GM21360 (cell line): ENCODE results near the gene BTD.

Experiments
- ATAC-seq: cut with Tn5 transposase; IDR thresholded peaks from one replicate; pipeline ENCODE4 v1.9.1; 2021; ENCODE audit warnings: mild to moderate bottlenecking, moderate library complexity; ENCODE audit not compliant: unreplicated experiment

BTD gene

DNA sequence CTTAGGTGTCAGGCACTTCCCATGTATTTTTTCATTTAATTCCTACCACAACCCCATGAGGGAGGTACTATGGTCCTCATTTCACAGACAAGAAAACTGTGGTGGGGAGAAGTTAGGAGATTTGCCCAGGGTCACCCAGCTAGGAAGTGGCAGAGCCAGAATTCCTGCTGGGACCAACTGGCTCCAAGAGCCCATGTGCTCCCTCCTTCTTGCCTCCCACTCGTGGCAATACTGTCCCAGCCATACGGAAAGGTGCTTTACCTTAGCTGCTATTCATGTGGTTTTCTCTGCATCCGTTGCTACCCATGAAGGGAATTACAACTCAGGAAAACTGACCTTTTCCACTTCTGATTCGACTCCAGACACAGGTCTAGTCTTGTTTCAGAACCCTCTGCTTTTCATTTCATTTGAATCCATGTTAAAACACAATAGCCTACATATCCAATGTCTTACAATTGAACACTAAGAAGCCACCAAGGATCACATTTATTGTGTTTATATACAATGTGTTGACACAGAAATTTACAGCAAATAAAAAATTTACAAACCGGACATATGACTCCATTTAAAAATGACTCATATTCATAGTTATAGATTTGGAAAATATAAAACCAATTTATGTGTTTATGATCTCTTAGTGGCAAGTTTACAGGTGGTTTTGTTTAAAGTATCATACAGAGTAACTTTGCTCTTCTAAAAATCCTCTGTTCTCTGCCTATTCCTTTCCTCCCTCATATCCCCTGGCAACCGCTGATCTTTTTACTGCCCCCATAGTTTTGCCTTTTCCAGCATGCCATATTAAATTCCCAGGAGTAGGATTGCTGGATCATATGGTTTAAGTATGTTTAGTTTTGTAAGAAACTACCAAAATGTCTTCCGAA lies 58.8 kb downstream of the BTD start:
- ATAC-seq, result no peak

DNA sequence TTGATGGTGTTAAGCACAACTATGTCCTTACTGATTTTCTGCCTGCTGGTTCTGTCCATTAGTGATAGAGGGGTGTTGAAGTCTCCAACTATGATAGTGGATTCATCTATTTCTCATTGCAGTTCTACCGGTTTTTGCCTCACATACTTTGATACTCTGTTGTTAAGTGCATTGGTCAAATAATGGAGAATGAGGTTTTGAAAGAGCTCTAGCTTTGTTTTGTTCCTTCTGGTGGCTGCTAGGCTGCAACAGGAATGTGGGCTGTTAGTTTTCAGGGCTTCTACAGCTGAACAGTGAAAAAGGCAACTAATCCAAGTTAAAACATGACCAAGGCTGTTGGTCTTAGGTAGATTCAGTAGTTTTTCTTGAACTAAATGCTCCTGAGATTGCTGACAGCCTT lies 62.6 kb downstream of the BTD start:
- no peak for ATAC-seq

DNA sequence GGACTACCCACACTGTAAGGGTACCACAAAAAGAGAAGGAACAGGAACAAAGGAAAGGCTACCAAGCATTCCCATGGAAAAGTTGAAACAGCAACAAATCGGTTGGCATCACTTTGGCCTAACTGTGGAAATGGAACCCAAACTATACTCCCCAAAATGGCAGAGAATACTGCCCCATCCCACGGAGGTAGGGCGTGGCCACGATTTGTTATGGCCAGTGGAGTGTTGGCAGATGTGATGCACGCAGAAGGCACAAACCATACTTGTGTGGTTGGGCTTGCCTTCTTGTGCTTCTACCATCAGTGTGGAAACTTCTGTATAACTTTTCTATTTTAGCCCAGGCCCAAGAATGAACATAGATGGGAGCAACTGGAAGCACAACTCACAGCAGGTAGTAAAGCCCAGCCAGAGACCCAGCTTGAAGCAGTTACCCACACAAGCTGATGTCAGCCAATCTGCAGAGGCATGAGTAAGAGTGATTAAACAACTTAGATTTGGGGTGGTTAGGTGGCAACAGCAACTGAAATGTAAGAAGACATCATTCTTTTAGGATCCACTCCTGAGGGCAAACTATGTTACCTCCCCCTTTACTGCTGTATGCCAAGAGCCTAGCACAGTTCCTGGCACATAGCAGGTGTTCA lies 64.1 kb downstream of the BTD start:
- ATAC-seq, result no peak

GRCh38 chr3:15666277-15666676 lies 64.7 kb downstream of the BTD start:
- ATAC-seq, result no peak

DNA sequence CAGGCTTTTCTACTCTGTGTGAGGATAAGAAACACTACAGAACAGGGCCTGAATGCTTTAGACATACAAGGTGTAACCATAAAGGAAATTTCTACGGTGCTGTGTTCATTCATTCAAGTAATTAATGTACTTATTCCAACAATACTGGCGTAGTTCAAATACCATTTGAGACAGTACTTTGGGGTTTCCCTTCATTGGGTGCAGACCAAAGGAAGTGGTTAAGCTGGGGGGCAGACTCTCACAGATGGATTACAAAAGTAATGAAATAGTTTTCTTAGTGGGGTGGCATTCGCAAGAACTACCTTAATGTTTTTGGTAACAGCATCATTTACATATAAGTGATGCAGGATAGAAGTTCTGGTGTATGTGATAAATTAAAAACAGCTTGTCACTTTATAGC lies 65.9 kb downstream of the BTD start:
- no peak for ATAC-seq

DNA sequence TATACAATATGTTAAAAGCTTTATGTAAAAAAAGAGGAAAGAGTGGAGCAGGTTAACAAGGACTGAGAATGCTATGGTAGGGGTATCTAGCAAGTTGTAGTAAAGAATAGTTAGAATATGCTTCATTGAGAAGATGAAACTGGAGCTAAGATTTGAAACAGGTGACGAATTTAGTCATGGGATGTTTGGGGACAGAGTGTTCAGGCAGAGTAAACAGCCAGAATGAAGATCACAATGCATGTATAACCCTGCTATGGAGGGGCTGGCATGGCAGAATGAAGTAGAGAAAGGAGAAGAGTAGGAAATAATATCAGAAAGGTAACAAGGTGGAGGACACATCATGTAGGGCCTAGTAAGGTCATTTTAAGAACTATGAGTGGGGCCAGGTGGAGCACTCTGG lies 72.0 kb downstream of the BTD start:
- no peak for ATAC-seq

DNA sequence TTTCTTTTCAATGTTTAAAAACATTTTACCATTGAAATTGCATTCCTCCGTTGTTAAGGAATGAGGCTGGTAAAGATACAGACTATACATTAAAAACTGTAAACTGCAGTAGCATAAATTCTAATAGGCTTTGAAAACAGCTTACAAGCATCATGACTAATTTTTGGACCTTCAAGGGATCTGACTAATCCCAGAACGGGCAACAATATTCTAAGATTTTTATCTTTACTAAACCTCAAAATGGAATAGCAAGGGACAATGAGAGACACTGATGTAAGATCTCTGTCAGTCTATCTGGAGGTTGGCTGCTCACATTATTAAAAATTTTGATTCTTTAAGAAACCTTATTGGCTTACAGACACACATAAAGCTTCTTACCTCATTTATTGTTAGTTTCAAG lies 74.7 kb downstream of the BTD start:
- no peak for ATAC-seq

DNA sequence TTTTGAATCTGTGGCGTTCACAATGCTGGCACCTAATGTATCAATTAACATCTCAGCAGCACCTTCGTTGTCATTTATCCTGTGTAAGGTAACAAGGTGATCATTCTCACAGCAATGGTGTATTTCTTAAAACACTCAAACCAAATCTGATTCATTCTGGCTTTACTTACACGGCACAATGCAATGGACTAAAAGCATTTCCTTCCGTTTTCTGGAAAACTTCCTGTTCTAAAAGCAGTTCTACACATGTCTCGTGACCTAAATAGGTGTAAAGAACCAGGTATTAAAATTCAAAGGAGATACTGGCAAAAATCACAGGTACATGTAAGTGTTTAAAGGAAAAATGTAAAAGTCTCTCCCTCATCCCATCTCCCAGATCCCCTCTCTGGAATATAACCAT lies 77.8 kb downstream of the BTD start:
- ATAC-seq, result no peak

DNA sequence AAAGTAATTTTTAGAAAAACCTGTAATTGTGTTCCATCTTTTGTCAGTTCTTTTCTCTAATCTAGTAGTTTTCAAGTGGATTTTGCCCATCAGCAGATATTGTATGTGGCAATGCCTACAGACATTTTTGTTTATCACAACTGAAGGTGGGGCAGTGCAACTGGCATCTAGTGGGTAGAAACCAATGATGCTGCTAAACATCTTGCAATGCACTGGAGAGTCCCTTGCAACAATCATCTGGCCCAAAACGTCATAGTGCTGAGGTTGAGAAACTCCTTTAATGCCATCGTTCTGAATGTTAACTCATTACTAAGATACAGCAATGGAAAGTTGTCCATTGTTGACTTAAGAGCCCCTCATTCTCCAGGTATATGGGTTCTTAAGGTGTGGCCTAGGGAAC lies 80.1 kb downstream of the BTD start:
- ATAC-seq, result no peak

- no peak for ATAC-seq
Measured at GRCh38 chr3:15682561-15683185, 81.1 kb downstream of the BTD start.

DNA sequence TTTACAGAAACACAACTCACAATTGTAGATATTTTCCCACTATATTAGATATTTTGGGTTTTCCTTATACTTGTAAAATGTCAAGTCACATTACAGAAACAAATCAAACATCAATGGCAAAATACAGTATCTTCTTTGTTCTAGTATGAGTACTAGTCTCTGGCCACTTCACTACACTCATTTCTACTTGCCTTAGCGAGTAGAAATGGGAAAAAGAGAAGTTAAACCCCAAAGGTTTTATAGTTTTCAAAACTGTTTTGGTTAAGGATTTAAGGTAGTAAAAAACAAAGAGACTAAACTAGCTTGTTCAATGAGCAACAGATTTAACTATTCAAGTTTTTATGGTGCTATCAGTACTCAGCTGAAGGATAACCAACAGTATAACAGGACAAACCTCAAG lies 81.7 kb downstream of the BTD start:
- no peak for ATAC-seq

DNA sequence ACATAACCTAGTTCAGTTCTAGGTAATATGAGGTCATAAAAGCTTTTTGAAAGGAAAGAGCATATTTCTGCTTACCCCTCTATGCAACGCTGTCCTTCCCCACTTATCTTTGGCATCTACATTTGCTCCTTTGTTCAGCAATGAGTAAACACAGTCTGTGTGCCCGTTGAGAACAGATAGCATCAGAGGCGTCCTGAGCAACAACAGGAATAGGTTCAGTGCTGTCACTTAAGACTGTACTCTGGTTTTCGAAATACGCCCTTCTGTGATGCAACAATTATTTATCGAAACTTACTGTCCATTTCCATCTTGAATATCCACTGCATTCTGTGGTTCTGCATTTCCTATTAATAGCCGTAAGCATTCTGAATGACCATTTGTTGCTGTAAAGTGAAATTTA lies 84.4 kb downstream of the BTD start:
- ATAC-seq, result no peak

GRCh38 chr3:15690230-15690629 lies 88.7 kb downstream of the BTD start:
- ATAC-seq, result no peak

- no peak for ATAC-seq
Measured at GRCh38 chr3:15690748-15691147, 89.2 kb downstream of the BTD start.

GRCh38 chr3:15693355-15693754 lies 91.8 kb downstream of the BTD start:
- no peak for ATAC-seq

- no peak for ATAC-seq
Measured at GRCh38 chr3:15694628-15695027, 93.1 kb downstream of the BTD start.
